Heart left ventricle (tissue), 16 donors: ENCODE results near the gene PNLIP. TPM values are rescaled to one million over a fixed set of nuclear protein-coding genes. Genes with fewer than 3 reads are reported as not detected.

Source experiments
- ATAC-seq, 4 donors: fragments of 200-7000 bp; cut with Tn5 transposase; one replicate each; pipeline ENCODE4 v1.9.1; 2020 to 2022; ENCODE audit warnings: moderate library complexity in 4 of 4, mild to moderate bottlenecking in 3 of 4, moderate number of reproducible peaks in 1 of 4
- DNase-seq, 5 donors: peaks; one replicate each; pipeline ENCODE4 v3.0.0-alpha.2; 2020
- H3K27ac ChIP-seq, 12 donors: fragments of 200-600 bp; sonication (generic) in 4 of 12; one replicate each; pipeline versions ENCODE4 v1.5.0 to v1.8.0; 2016 to 2022; ENCODE audit warnings: mild to moderate bottlenecking in 2 of 12
- H3K27me3 ChIP-seq, 9 donors: fragments of 200-600 bp; sonication (generic) in 2 of 9; one replicate each; pipeline versions ENCODE4 v1.5.1 to v1.8.0; 2016 to 2022; ENCODE audit warnings: mild to moderate bottlenecking in 3 of 9
- H3K36me3 ChIP-seq, 9 donors: fragments of 200-600 bp; sonication (generic) in 2 of 9; one replicate each; pipeline versions ENCODE4 v1.5.0 to v1.8.0; 2018 to 2022; ENCODE audit warnings: mild to moderate bottlenecking in 2 of 9
- H3K4me1 ChIP-seq, 12 donors: fragments of 200-600 bp; sonication (generic) in 4 of 12; one replicate each; pipeline versions ENCODE4 v1.5.0 to v1.8.0; 2016 to 2022; ENCODE audit warnings: mild to moderate bottlenecking in 3 of 12
- H3K4me3 ChIP-seq, 12 donors: fragments of 200-600 bp; sonication (generic) in 4 of 12; one replicate each; pipeline versions ENCODE4 v1.5.0 to v1.8.0; 2017 to 2022; ENCODE audit warnings: mild to moderate bottlenecking in 9 of 12, moderate library complexity in 4 of 12
- H3K9me3 ChIP-seq, 12 donors: fragments of 200-600 bp; sonication (generic) in 4 of 12; one replicate each; pipeline versions ENCODE4 v1.5.0 to v1.8.0; 2016 to 2022; ENCODE audit warnings: mild to moderate bottlenecking in 1 of 12
- CTCF ChIP-seq, 12 donors: fragments of 200-600 bp; sonication (generic) in 4 of 12; IDR thresholded peaks; one replicate each; pipeline versions ENCODE4 v1.5.0 to v1.8.0; 2018 to 2022; ENCODE audit warnings: antibody characterized with exemption in 12 of 12, mild to moderate bottlenecking in 5 of 12
- POLR2A ChIP-seq, 2 donors: fragments of 450-650 bp; IDR thresholded peaks; one replicate each; pipeline ENCODE4 v1.6.1; 2017; ENCODE audit warnings: antibody characterized with exemption in 2 of 2, mild to moderate bottlenecking in 2 of 2, moderate library complexity in 2 of 2
- WGBS, 4 donors: extraction: QIAGEN DNeasy Blood & Tissue Kit in 2 of 4; methylation state at CpG; one replicate each; pipeline versions ENCODE4 v1.1.5 to v1.1.7; 2013 to 2018; 5-methylcytosine and 5-hydroxymethylcytosine counted together
- intact Hi-C, 10 donors: fragments of 100-400 bp; cut with DNase I; formaldehyde crosslinking; loops; one replicate each; pipeline versions ENCODE4 v1.11.1 to v1.14.2; 2022
- polyA plus RNA-seq, 2 donors: library from polyadenylated mRNA; stranded (reverse); fragments of 200-250 nt; gene quantifications; one replicate each; pipeline ENCODE4 v1.2.3, GENCODE V29; 2013
- total RNA-seq, 9 donors: library from RNA; depleted of rRNA in 2 of 9; stranded (reverse); fragments of >200 nt in 2 of 9; fragmentation: NEBNext Ultra II Directional in 3 of 9; extraction: Animal tissue kit (Norgen Biotek cat#: 25700) in 3 of 9; gene quantifications; one replicate each; pipeline versions ENCODE4 v1.1.0 to v1.2.4, GENCODE V29; 2016 to 2023
- donor health status: ischemic (EF 13 %, LVEDD 7.1; RV severe dilation, severe dysfunction).
- donor health status: healthy with polysubstance abuse.
- donor health status: DM: no; HTN: yes; CAD: no.
- donor health status: DM: no; HTN: no; CAD: no.
- donor health status: ischemic (EF 25% LVEDD 6.9; RV normal size, moderate dysfunction).
- donor health status: ischemic (EF 25% LVEDD 5.7; RV mildly dilated, moderate dysfunction).
- donor health status: healthy.
- donor health status: DM: yes; HTN: yes; CAD: no.
- donor health status: ischemic (EF 35%, LVEDD 5.7; RV mildly dilated, moderate dysfunction).
- donor health status: nonischemic (EF 11% LVEDD 7.7; RV severe dilation, severe dysfunction).
- donor health status: DM: yes; HTN: yes; CAD: no.
- donor health status: PGD.
- donor health status: ischemic (EF 29% LVEDD 5.4; RV normal size, mild dysfunction).
- donor health status: nonischemic (EF 23%, LVEDD 6.1; RV moderate dilation, normal function).

PNLIP gene
- total and polyA plus RNA-seq, 11 donors: 0.07 to 2.3 (median 1.7) TPM; not detected in 5

- no peak for TF ChIP-seq POLR2A (IDR thresholded peaks at IDR 0.05)
- 85 to 91% (median 89%) methylated on average over 2 of the region's 2 CpGs for WGBS, 4 donors
- peaks cover 0 to 10% (median 0%) of the 10 kb centered on the region in 12 donors for H3K9me3 ChIP-seq
- no peak overlapping the region for H3K27ac ChIP-seq
- H3K27me3 ChIP-seq: peaks cover 0 to under 1% (median 0%) of the 10 kb centered on the region in 9 donors
- no peaks in the 10 kb centered on the region for H3K4me1 ChIP-seq
- no peak for ATAC-seq
- intact Hi-C loops: no loop called here
- H3K4me3 ChIP-seq: no peak overlapping the region
- DNase-seq: no peak
- H3K36me3 ChIP-seq: no peaks in the 10 kb centered on the region
Measured at GRCh38 chr10:116536810-116537209, 8.9 kb upstream of the PNLIP start.

GRCh38 chr10:116538456-116538855 lies 7.3 kb upstream of the PNLIP start:
- Histone ChIP-seq H3K27me3 (peaks cover 0 to 7% (median 0%) of the 10 kb centered on the region in 9 donors), H3K36me3 (no peaks in the 10 kb centered on the region), H3K4me3 (no peak overlapping the region), H3K4me1 (no peaks in the 10 kb centered on the region), H3K27ac (no peak overlapping the region), H3K9me3 (peaks cover 0 to 10% (median 0%) of the 10 kb centered on the region in 12 donors)
- intact Hi-C loops: no loop called here
- ATAC-seq (no peak), DNase-seq (no peak)
- TF ChIP-seq POLR2A (IDR thresholded peaks at IDR 0.05) (no peak), CTCF (IDR thresholded peaks at IDR 0.05) (no peak)

GRCh38 chr10:116538992-116539391 lies 6.7 kb upstream of the PNLIP start:
- ATAC-seq (no peak), DNase-seq (no peak)
- H3K27me3 ChIP-seq: peaks cover 0 to 7% (median 0%) of the 10 kb centered on the region in 9 donors
- no peak overlapping the region for H3K4me3 ChIP-seq
- TF ChIP-seq POLR2A (IDR thresholded peaks at IDR 0.05) (no peak), CTCF (IDR thresholded peaks at IDR 0.05) (no peak)
- peaks cover 0 to 10% (median 0%) of the 10 kb centered on the region in 12 donors for H3K9me3 ChIP-seq
- intact Hi-C loops: no loop called here
- no peak overlapping the region for H3K27ac ChIP-seq
- no peaks in the 10 kb centered on the region for H3K4me1 ChIP-seq
- H3K36me3 ChIP-seq: no peaks in the 10 kb centered on the region

GRCh38 chr10:116540814-116541213 lies 4.9 kb upstream of the PNLIP start:
- peaks cover 0 to 7% (median 0%) of the 10 kb centered on the region in 9 donors for H3K27me3 ChIP-seq
- ATAC-seq (no peak), DNase-seq (no peak)
- H3K4me3 ChIP-seq: no peak overlapping the region
- H3K4me1 ChIP-seq: no peaks in the 10 kb centered on the region
- 87 to 93% (median 90%) methylated on average over 2 of the region's 2 CpGs for WGBS, 4 donors
- H3K36me3 ChIP-seq: no peaks in the 10 kb centered on the region
- TF ChIP-seq CTCF (IDR thresholded peaks at IDR 0.05): no peak
- TF ChIP-seq POLR2A (IDR thresholded peaks at IDR 0.05): no peak
- H3K9me3 ChIP-seq: peaks cover 0 to 10% (median 0%) of the 10 kb centered on the region in 12 donors
- intact Hi-C loops: no loop called here
- no peak overlapping the region for H3K27ac ChIP-seq

GRCh38 chr10:116542007-116542677 lies 3.6 kb upstream of the PNLIP start:
- intact Hi-C loops: no loop called here
- H3K4me3 ChIP-seq: no peak overlapping the region
- TF ChIP-seq CTCF (IDR thresholded peaks at IDR 0.05): no peak
- TF ChIP-seq POLR2A (IDR thresholded peaks at IDR 0.05): no peak
- no peak overlapping the region for H3K27ac ChIP-seq
- ATAC-seq (no peak), DNase-seq (no peak)
- no peaks in the 10 kb centered on the region for H3K4me1 ChIP-seq
- H3K27me3 ChIP-seq: peaks cover 0 to 7% (median 0%) of the 10 kb centered on the region in 9 donors
- H3K9me3 ChIP-seq: peaks cover 0 to 10% (median 0%) of the 10 kb centered on the region in 12 donors
- H3K36me3 ChIP-seq: no peaks in the 10 kb centered on the region
